Lower leg skin (tissue), 3 donors: ENCODE measurements around the gene BAZ1A.

Experiments
- POLR2A ChIP-seq, 2 donors: fragments of 450-650 bp; IDR thresholded peaks; one replicate each; pipeline ENCODE4 v1.6.1; 2016 to 2017; ENCODE audit warnings: antibody characterized with exemption in 2 of 2, mild to moderate bottlenecking in 1 of 2, moderate library complexity in 1 of 2
- TF ChIP-seq, protein P1 (sequence below), 3 donors: fragments of 450-650 bp; IDR thresholded peaks; one replicate each; pipeline ENCODE4 v1.5.1; 2016; ENCODE audit warnings: antibody characterized with exemption in 3 of 3, mild to moderate bottlenecking in 3 of 3, moderate library complexity in 2 of 3

DNA sequence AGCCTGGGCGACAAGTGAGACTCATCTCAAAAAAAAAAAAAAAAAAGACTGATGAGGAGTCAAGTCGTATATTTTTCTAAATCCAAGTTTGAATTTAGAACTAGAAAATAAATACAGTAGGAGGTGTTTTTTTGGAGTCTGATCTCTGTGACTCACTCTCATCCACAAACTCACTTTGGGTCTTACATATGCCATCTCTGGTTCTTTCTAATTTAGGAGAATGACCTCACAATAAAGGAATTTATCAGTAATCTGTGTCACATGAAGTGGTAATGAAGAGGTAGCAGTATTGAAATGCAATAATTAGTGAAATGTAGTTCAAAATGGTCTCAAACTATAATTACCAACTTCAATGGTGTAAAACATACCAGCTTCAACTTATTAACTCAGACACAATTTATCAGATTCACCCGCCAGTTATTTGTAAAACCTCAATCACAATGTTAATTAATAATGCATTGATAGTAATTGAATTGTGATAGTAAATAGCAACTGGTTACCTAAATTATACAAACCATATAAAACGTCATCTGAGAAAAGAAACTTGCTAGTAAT, 156.3 kb downstream of the BAZ1A start:
- TF ChIP-seq, protein P1, sequence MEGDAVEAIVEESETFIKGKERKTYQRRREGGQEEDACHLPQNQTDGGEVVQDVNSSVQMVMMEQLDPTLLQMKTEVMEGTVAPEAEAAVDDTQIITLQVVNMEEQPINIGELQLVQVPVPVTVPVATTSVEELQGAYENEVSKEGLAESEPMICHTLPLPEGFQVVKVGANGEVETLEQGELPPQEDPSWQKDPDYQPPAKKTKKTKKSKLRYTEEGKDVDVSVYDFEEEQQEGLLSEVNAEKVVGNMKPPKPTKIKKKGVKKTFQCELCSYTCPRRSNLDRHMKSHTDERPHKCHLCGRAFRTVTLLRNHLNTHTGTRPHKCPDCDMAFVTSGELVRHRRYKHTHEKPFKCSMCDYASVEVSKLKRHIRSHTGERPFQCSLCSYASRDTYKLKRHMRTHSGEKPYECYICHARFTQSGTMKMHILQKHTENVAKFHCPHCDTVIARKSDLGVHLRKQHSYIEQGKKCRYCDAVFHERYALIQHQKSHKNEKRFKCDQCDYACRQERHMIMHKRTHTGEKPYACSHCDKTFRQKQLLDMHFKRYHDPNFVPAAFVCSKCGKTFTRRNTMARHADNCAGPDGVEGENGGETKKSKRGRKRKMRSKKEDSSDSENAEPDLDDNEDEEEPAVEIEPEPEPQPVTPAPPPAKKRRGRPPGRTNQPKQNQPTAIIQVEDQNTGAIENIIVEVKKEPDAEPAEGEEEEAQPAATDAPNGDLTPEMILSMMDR (IDR thresholded peaks at IDR 0.05), result no peak
- TF ChIP-seq POLR2A (IDR thresholded peaks at IDR 0.05), result no peak
